DOHH2 (cell line): ENCODE results near the gene ALPI.

Experiments used
- H3F3A ChIP-seq: fragments of 200-600 bp; sonication (generic), shearing (Covaris generic); 2 replicates; pipeline ENCODE4 v1.6.0; 2016; ENCODE audit warnings: antibody characterized with exemption, mild to moderate bottlenecking; ENCODE audit not compliant: control insufficient read depth, insufficient read depth
- H3K27ac ChIP-seq: fragments of 200-600 bp; sonication (generic); 2 replicates; pipeline ENCODE4 v1.5.1; 2014; ENCODE audit warnings: low read depth, mild to moderate bottlenecking, low read length, moderate library complexity
- H3K27me3 ChIP-seq: fragments of 200-600 bp; sonication (generic); 2 replicates; pipeline ENCODE4 v1.6.1; 2014; ENCODE audit warnings: mild to moderate bottlenecking, low read length, mixed read lengths; ENCODE audit not compliant: control insufficient read depth
- H3K36me3 ChIP-seq: fragments of 200-600 bp; sonication (generic); 2 replicates; pipeline ENCODE4 v1.6.1; 2014; ENCODE audit warnings: mild to moderate bottlenecking, low read length, moderate library complexity, mixed read lengths; ENCODE audit not compliant: control insufficient read depth
- H3K4me1 ChIP-seq: fragments of 200-600 bp; sonication (generic); 2 replicates; pipeline ENCODE4 v1.6.1; 2014; ENCODE audit warnings: mild to moderate bottlenecking, low read length, mixed read lengths; ENCODE audit not compliant: control insufficient read depth
- H3K4me2 ChIP-seq: fragments of 200-600 bp; sonication (generic); 2 replicates; pipeline ENCODE4 v1.6.0; 2014; ENCODE audit warnings: mild to moderate bottlenecking, low read length, moderate library complexity
- H3K4me3 ChIP-seq: fragments of 200-600 bp; sonication (generic); 2 replicates; pipeline ENCODE4 v1.5.1; 2014; ENCODE audit warnings: mild to moderate bottlenecking, low read length, mixed read lengths
- H3K79me2 ChIP-seq: fragments of 200-600 bp; sonication (generic); 2 replicates; pipeline ENCODE4 v1.6.1; 2014; ENCODE audit warnings: mild to moderate bottlenecking, low read length, mixed read lengths; ENCODE audit not compliant: control insufficient read depth
- H3K9me2 ChIP-seq: fragments of 200-600 bp; sonication (generic); replicated peaks from 2 replicates; pipeline ENCODE4 v1.6.1; 2014; ENCODE audit warnings: mild to moderate bottlenecking, low read length, mixed read lengths; ENCODE audit not compliant: control insufficient read depth
- H3K9me3 ChIP-seq: fragments of 200-600 bp; sonication (generic); 2 replicates; pipeline ENCODE4 v1.6.1; 2014; ENCODE audit warnings: antibody characterized with exemption, low read length, mixed read lengths; ENCODE audit not compliant: control insufficient read depth, insufficient read depth
- H4K20me1 ChIP-seq: fragments of 200-600 bp; sonication (generic); 2 replicates; pipeline ENCODE4 v1.6.0; 2014; ENCODE audit warnings: low read depth, mild to moderate bottlenecking, antibody characterized with exemption, low read length, moderate library complexity; ENCODE audit not compliant: control insufficient read depth, insufficient read depth
- CTCF ChIP-seq: fragments of 200-600 bp; sonication (generic); IDR thresholded peaks from one replicate; pipeline ENCODE4 v1.5.1; 2014; ENCODE audit warnings: antibody characterized with exemption, mild to moderate bottlenecking, low read depth, low read length; ENCODE audit not compliant: poor library complexity, severe bottlenecking
- EZH2phosphoT487 ChIP-seq: fragments of 200-600 bp; sonication (generic); IDR thresholded peaks from 2 replicates; pipeline ENCODE4 v1.6.1; 2017; ENCODE audit warnings: borderline replicate concordance, mild to moderate bottlenecking, antibody characterized with exemption, low read length, moderate library complexity, mixed read lengths

Gene ALPI

GRCh38 chr2:232476045-232476444, 20.1 kb downstream of the ALPI start:
- peaks cover 11% of the 10 kb centered on the region for H3K9me3 ChIP-seq
- H3K4me3 ChIP-seq = no peak overlapping the region
- TF ChIP-seq EZH2phosphoT487 (no peak), CTCF (no peak)
- no peaks in the 10 kb centered on the region for H3K79me2 ChIP-seq
- H3K9me2 ChIP-seq = no peaks in the 10 kb centered on the region
- H3K4me1 ChIP-seq = peaks cover 19% of the 10 kb centered on the region
- H3K27ac ChIP-seq = no peak overlapping the region
- H3K36me3 ChIP-seq = peaks cover 2% of the 10 kb centered on the region; the same call in 1 of the 2 replicates
- H3K27me3 ChIP-seq = no peaks in the 10 kb centered on the region
- H3F3A ChIP-seq = no peaks in the 10 kb centered on the region
- H3K4me2 ChIP-seq = 0 out of 2 replicates have a peak overlapping the region, but pooled peaks have one; percentile 22
- no peaks in the 10 kb centered on the region for H4K20me1 ChIP-seq

- TF ChIP-seq CTCF (no peak), EZH2phosphoT487 (no peak)
- Histone ChIP-seq H3K27me3 (no peaks in the 10 kb centered on the region), H4K20me1 (no peaks in the 10 kb centered on the region), H3K27ac (no peak overlapping the region), H3K4me3 (no peak overlapping the region), H3K79me2 (no peaks in the 10 kb centered on the region), H3K9me3 (peaks cover 9% of the 10 kb centered on the region), H3K36me3 (no peaks in the 10 kb centered on the region; the same call in 1 of the 2 replicates), H3K4me2 (no peak overlapping the region), H3K4me1 (peaks cover 11% of the 10 kb centered on the region), H3K9me2 (no peaks in the 10 kb centered on the region), H3F3A (no peaks in the 10 kb centered on the region)
Observed at GRCh38 chr2:232476791-232477190, 20.8 kb downstream of the ALPI start.

- Histone ChIP-seq H3K9me2 (no peaks in the 10 kb centered on the region), H4K20me1 (no peaks in the 10 kb centered on the region), H3K27ac (no peak overlapping the region), H3K79me2 (no peaks in the 10 kb centered on the region), H3K4me1 (peaks cover 8% of the 10 kb centered on the region), H3F3A (no peaks in the 10 kb centered on the region), H3K4me2 (no peak overlapping the region), H3K4me3 (no peak overlapping the region), H3K27me3 (no peaks in the 10 kb centered on the region), H3K9me3 (peaks cover 2% of the 10 kb centered on the region; the same call in 1 of the 2 replicates), H3K36me3 (no peaks in the 10 kb centered on the region)
- TF ChIP-seq CTCF = no peak
- TF ChIP-seq EZH2phosphoT487 = no peak
Observed at GRCh38 chr2:232477751-232478510, 22.0 kb downstream of the ALPI start.
